Umbilical cord (tissue), 2 donors: ENCODE results near the gene MALAT1. TPM values are rescaled to one million over a fixed set of nuclear protein-coding genes. Genes with fewer than 3 reads are reported as not detected.
"Not testable (repeated sequence)": the region's sequence is repeated elsewhere in the genome, so short reads cannot be mapped to it uniquely, and the experiment has no call there.

Experiments
- DNase-seq: peaks from one replicate; pipeline ENCODE4 v3.0.0-alpha.2; 2015; ENCODE audit warnings: low spot score
- total RNA-seq: library from RNA; depleted of rRNA; stranded (reverse); fragments of >200 nt; gene quantifications from one replicate; pipeline ENCODE4 v1.2.3, GENCODE V29; 2014; ENCODE audit warnings: low replicate concordance; ENCODE audit not compliant: insufficient read depth

Gene MALAT1
- total RNA-seq, 1 donor from 2014 or later: 14,533 TPM

- peak; percentile 77 for DNase-seq
Measured at GRCh38 chr11:65498042-65498726, 661 bp upstream of the MALAT1 start.

- DNase-seq: no peak
Measured at GRCh38 chr11:65498727-65498976, 193 bp upstream of the MALAT1 start.

GRCh38 chr11:65499713-65500386, 1.0 kb downstream of the MALAT1 start:
- no peak for DNase-seq

GRCh38 chr11:65500387-65501185, 1.7 kb downstream of the MALAT1 start:
- DNase-seq: peak; percentile 63

- no peak for DNase-seq
Measured at GRCh38 chr11:65501186-65501471, 2.3 kb downstream of the MALAT1 start.

GRCh38 chr11:65501472-65502273, 2.8 kb downstream of the MALAT1 start:
- DNase-seq: peak; percentile 53

GRCh38 chr11:65502274-65502554, 3.4 kb downstream of the MALAT1 start:
- no peak for DNase-seq

GRCh38 chr11:65502555-65503367, 3.9 kb downstream of the MALAT1 start:
- peak; percentile 59 for DNase-seq

GRCh38 chr11:65503368-65503948, 4.6 kb downstream of the MALAT1 start:
- no peak for DNase-seq

- DNase-seq: peak; percentile 78
Measured at GRCh38 chr11:65503949-65504673, 5.3 kb downstream of the MALAT1 start.

GRCh38 chr11:65504674-65505465, 6.0 kb downstream of the MALAT1 start:
- DNase-seq: peak; percentile 45

- DNase-seq: peak; percentile 35
Measured at GRCh38 chr11:65505466-65506289, 6.8 kb downstream of the MALAT1 start.

GRCh38 chr11:65506290-65506771, 7.5 kb downstream of the MALAT1 start:
- peak; percentile 57 for DNase-seq

GRCh38 chr11:65506772-65507505, 8.1 kb downstream of the MALAT1 start:
- DNase-seq: no peak

- not testable (repeated sequence) for DNase-seq
Measured at GRCh38 chr11:65512311-65512710, 13.5 kb downstream of the MALAT1 start.

GRCh38 chr11:65516135-65516968, 17.5 kb downstream of the MALAT1 start:
- no peak for DNase-seq
